OCI-LY7 (cell line): Measurements from ENCODE around the gene KCNIP4. TPM values are rescaled to one million over a fixed set of nuclear protein-coding genes. Genes with fewer than 3 reads are reported as not detected.

Experiments
- BruUV-seq: library from RNA; stranded (reverse); fragments of 400-500 nt; replicated peaks from 2 replicates; lab custom pipeline; 2021; lab: Mats Ljungman, UMichigan
- CTCF ChIA-PET: fragments of 300-600 bp; sonication (Branson Sonifier 250); formaldehyde crosslinking; loops from one replicate; lab custom pipeline; 2022; ENCODE audit warnings: antibody characterized with exemption; ENCODE audit not compliant: unreplicated experiment; lab: Charles Lee
- POLR2A ChIA-PET: fragments of 300-600 bp; sonication (Branson Sonifier 250); formaldehyde crosslinking; loops from one replicate; lab custom pipeline; 2022; ENCODE audit warnings: antibody characterized with exemption; lab: Charles Lee
- DNase-seq: peaks from one replicate; pipeline ENCODE4 v3.0.0-alpha.2; 2015; ENCODE audit warnings: low spot score
- H2AFZ ChIP-seq: fragments of 200-600 bp; sonication (generic), shearing (Covaris generic); 2 replicates; pipeline ENCODE4 v1.6.1; 2014; ENCODE audit warnings: mild to moderate bottlenecking, antibody characterized with exemption, low read length, moderate library complexity
- H3K27ac ChIP-seq: fragments of 200-600 bp; sonication (generic); 2 replicates; pipeline ENCODE4 v1.5.1; 2014; ENCODE audit warnings: mixed run types, low read depth, mild to moderate bottlenecking, moderate library complexity, low read length, inconsistent platforms; ENCODE audit not compliant: poor library complexity, severe bottlenecking
- H3K36me3 ChIP-seq: fragments of 200-600 bp; sonication (generic); 2 replicates; pipeline ENCODE4 v1.6.1; 2014; ENCODE audit warnings: mild to moderate bottlenecking, antibody characterized with exemption, low read length, moderate library complexity, mixed read lengths; ENCODE audit not compliant: insufficient read depth
- H3K4me1 ChIP-seq: fragments of 200-600 bp; sonication (generic); 2 replicates; pipeline ENCODE4 v1.5.1; 2014; ENCODE audit warnings: mild to moderate bottlenecking, low read length; ENCODE audit not compliant: insufficient read depth, poor library complexity, severe bottlenecking
- H3K4me2 ChIP-seq: fragments of 200-600 bp; sonication (generic); 2 replicates; pipeline ENCODE4 v1.6.1; 2014; ENCODE audit warnings: mild to moderate bottlenecking, low read length
- H3K4me3 ChIP-seq: fragments of 200-600 bp; sonication (generic); 2 replicates; pipeline ENCODE4 v1.5.1; 2014; ENCODE audit warnings: mild to moderate bottlenecking, low read depth, low read length; ENCODE audit not compliant: poor library complexity, severe bottlenecking
- H3K79me2 ChIP-seq: fragments of 200-600 bp; sonication (generic); 2 replicates; pipeline ENCODE4 v1.6.1; 2016; ENCODE audit warnings: low read depth, mild to moderate bottlenecking, low read length, moderate library complexity, mixed read lengths; ENCODE audit not compliant: insufficient read depth
- H3K9me2 ChIP-seq: fragments of 200-600 bp; sonication (generic); 2 replicates; pipeline ENCODE4 v1.6.1; 2016; ENCODE audit warnings: mild to moderate bottlenecking, low read length, mixed read lengths; ENCODE audit not compliant: insufficient read depth
- H3K9me3 ChIP-seq: fragments of 200-600 bp; sonication (generic); 2 replicates; pipeline ENCODE4 v1.6.1; 2014; ENCODE audit warnings: mild to moderate bottlenecking, mixed run types, low read length, mixed read lengths
- H4K20me1 ChIP-seq: fragments of 200-600 bp; sonication (generic); 2 replicates; pipeline ENCODE4 v1.6.1; 2014; ENCODE audit warnings: mild to moderate bottlenecking, antibody characterized with exemption, low read length, moderate library complexity, mixed read lengths; ENCODE audit not compliant: insufficient read depth
- EZH2phosphoT487 ChIP-seq: fragments of 200-600 bp; sonication (generic); IDR thresholded peaks from 2 replicates; pipeline ENCODE4 v1.6.1; 2018; ENCODE audit warnings: low read depth, borderline replicate concordance, mild to moderate bottlenecking, mixed run types, antibody characterized with exemption, low read length, moderate library complexity, mixed read lengths
- intact Hi-C: fragments of 100-400 bp; cut with micrococcal nuclease; formaldehyde crosslinking; loops from one replicate; pipeline ENCODE4 v1.10.0; 2022; ENCODE audit not compliant: unreplicated experiment
- total RNA-seq, 2 experiments: library from RNA; depleted of rRNA in 1 of 2; stranded (reverse); fragments of >200 nt in 1 of 2; shearing (Covaris generic) in 1 of 2; gene quantifications; 2 replicates each; pipeline ENCODE4 v1.2.3, GENCODE V29; 2014 to 2022
- TF ChIP-seq, protein P1 (sequence below): fragments of 200-600 bp; sonication (generic); conservative IDR thresholded peaks from 2 replicates; pipeline ENCODE4 v1.5.1; 2014; ENCODE audit warnings: mild to moderate bottlenecking, antibody characterized with exemption, low read length, moderate library complexity, mixed read lengths

Gene KCNIP4
- total RNA-seq, 2 experiments from 2014 or later = not detected

DNA sequence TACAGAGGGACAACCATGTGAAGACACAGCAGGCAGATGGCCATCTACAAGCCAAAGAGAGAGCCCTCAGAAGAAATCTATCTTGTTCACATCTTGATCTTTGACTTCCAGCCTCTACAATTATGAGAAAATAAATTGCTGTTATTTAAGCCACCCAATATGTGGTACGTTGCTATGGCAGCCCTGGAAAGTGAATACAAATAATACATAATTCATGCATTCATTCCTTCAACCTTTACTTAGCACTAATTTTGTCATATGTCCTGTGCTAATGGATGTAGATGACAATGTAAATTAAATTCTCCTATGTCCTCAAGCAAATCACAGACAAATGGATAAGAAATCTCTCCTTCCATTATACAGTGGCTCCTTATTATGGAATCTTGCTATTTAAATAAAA is 886.7 kb downstream of the KCNIP4 start:
- intact Hi-C loops = no loop called here
- no peak overlapping the region for H3K4me3 ChIP-seq
- ChIA-PET POLR2A (no interaction called here), CTCF (no interaction called here)
- no peaks in the 10 kb centered on the region for H3K9me3 ChIP-seq
- TF ChIP-seq, protein P1, sequence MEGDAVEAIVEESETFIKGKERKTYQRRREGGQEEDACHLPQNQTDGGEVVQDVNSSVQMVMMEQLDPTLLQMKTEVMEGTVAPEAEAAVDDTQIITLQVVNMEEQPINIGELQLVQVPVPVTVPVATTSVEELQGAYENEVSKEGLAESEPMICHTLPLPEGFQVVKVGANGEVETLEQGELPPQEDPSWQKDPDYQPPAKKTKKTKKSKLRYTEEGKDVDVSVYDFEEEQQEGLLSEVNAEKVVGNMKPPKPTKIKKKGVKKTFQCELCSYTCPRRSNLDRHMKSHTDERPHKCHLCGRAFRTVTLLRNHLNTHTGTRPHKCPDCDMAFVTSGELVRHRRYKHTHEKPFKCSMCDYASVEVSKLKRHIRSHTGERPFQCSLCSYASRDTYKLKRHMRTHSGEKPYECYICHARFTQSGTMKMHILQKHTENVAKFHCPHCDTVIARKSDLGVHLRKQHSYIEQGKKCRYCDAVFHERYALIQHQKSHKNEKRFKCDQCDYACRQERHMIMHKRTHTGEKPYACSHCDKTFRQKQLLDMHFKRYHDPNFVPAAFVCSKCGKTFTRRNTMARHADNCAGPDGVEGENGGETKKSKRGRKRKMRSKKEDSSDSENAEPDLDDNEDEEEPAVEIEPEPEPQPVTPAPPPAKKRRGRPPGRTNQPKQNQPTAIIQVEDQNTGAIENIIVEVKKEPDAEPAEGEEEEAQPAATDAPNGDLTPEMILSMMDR = no peak
- no peak for TF ChIP-seq EZH2phosphoT487
- H2AFZ ChIP-seq = no peak overlapping the region
- no TSS peak for BruUV-seq
- DNase-seq = no peak
- no peaks in the 10 kb centered on the region for H3K36me3 ChIP-seq
- H3K9me2 ChIP-seq = no peaks in the 10 kb centered on the region
- H3K27ac ChIP-seq = no peak overlapping the region
- no peaks in the 10 kb centered on the region for H3K4me1 ChIP-seq
- H3K4me2 ChIP-seq = no peak overlapping the region
- no peaks in the 10 kb centered on the region for H4K20me1 ChIP-seq
- H3K79me2 ChIP-seq = no peaks in the 10 kb centered on the region

DNA sequence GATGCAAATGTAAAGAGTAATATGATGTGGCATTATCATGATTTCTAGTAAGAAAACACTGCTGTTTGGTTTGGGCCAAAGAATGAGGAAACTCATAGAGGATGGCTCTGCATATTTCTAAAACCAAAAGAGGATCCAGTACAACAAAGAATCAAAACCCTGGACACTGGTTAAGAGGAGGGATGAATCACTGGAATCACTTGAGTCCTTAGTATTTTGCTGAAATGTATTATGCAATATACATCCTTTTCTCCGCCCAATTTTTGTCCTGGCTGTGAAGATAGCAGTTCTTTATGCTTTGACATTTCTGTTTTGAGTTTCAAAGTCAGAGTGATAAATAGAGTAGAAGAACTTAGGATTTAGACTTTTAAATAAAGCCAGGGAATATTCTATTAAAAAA is 902.4 kb downstream of the KCNIP4 start:
- TF ChIP-seq, protein P1 = no peak
- TF ChIP-seq EZH2phosphoT487 = no peak
- Histone ChIP-seq H3K9me2 (no peaks in the 10 kb centered on the region), H3K4me2 (no peak overlapping the region), H3K36me3 (no peaks in the 10 kb centered on the region), H3K79me2 (no peaks in the 10 kb centered on the region), H3K4me1 (no peaks in the 10 kb centered on the region), H3K9me3 (no peaks in the 10 kb centered on the region), H3K27ac (no peak overlapping the region), H3K4me3 (no peak overlapping the region), H2AFZ (no peak overlapping the region), H4K20me1 (no peaks in the 10 kb centered on the region)
- CTCF ChIA-PET = no interaction called here
- no peak for DNase-seq
- POLR2A ChIA-PET = no interaction called here
- no TSS peak for BruUV-seq
- intact Hi-C loops = no loop called here

DNA sequence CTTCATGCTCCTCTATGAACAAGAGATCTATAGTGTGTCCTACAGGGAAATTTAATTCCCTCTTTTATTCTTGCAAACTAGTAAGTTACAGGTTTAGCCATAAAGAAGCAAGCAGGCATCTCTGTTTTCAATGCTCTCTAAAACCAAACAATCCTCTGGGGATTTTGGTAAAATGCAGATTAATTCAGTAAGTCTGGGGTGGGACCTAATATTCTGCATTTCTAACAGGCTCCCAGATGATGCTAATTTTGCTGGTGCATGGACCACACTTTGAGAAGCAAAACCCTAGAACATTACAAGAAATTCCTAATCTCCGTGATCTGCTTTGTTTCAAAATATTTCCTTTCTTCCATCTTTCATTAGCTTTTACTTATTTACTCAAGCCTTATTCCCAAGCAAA is 903.5 kb downstream of the KCNIP4 start:
- H2AFZ ChIP-seq = no peak overlapping the region
- TF ChIP-seq, protein P1 = no peak
- TF ChIP-seq EZH2phosphoT487 = no peak
- H4K20me1 ChIP-seq = no peaks in the 10 kb centered on the region
- no peak overlapping the region for H3K27ac ChIP-seq
- POLR2A ChIA-PET = no interaction called here
- no peaks in the 10 kb centered on the region for H3K9me2 ChIP-seq
- no peaks in the 10 kb centered on the region for H3K79me2 ChIP-seq
- no TSS peak for BruUV-seq
- CTCF ChIA-PET = no interaction called here
- H3K36me3 ChIP-seq = no peaks in the 10 kb centered on the region
- no peak for DNase-seq
- H3K4me3 ChIP-seq = no peak overlapping the region
- no peaks in the 10 kb centered on the region for H3K9me3 ChIP-seq
- H3K4me1 ChIP-seq = no peaks in the 10 kb centered on the region
- intact Hi-C loops = no loop called here
- no peak overlapping the region for H3K4me2 ChIP-seq
